NCI-H2107 (cell line): ENCODE results near the gene DHX35.

Experiments used
- DNase-seq: peaks from one replicate; lab custom pipeline; 2025; lab: John Stamatoyannopoulos, UW

Gene DHX35

DNA sequence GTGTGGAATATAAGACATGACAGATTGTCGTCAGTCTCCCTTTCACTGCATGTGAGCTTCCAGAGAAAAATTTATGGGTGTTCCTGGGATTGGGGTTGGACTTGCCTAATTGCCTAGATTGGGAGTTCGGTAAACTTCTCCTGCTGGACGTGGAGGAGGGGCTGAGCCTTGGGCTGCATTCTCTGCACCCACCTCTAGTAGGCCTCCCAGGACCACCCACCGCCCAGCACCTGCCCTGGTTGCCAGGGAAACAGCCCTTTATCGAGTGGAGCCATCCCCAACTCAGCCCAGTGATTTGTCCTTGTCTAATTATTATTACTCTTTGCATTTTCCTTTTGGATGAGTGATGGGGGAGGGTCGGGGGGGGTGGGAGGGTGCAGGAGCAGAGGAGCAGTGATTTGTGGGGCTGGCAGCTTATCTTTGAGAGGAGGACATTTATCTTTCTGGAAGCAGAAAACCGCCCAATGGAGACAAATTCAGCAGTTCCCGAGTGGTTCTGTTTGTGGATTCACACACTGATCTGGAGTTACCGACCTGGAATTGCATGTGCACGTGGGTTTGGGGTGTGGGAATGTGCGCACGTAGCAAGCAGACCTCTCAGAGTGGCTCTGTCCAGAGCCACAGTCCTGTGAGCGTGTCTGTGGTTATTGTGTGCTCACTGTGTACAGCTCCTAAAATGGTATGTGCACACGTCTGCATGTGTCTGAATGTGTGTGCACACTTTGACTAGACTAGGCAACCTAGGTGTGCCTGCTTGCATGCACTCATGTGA is 104.5 kb downstream of the DHX35 start:
- DNase-seq, result no peak

DNA sequence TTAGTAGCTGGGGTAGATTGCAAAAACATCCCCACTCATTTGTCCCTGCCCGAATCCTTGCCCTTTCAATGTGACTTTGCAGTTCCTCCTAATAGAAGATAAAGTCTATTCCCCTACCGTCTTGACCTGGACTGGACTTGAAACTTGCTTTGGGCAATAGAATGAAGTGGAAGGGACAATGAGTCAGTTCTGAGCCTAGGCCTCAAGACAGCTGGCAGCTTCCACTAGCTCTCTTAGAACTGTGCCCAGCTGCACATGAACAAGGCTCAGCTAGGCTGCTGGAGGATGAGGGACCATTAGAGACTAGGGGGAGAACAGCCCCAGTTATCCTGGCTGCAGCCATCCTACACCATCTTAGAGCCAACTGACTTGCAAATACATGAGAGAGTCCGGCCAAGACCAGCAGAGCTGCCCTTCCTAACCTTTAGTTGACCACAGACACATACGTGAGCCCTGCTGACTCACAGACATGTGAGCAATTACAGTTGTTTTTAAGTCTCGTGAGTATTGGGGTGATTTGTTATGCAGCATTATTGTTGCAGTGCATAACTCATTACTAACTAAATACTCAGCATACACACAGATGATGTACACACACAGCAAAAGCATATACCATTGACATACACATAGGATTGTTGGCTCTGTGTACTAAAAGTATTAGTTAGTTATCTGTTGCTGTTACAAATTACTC is 105.5 kb downstream of the DHX35 start:
- no peak for DNase-seq

DNA sequence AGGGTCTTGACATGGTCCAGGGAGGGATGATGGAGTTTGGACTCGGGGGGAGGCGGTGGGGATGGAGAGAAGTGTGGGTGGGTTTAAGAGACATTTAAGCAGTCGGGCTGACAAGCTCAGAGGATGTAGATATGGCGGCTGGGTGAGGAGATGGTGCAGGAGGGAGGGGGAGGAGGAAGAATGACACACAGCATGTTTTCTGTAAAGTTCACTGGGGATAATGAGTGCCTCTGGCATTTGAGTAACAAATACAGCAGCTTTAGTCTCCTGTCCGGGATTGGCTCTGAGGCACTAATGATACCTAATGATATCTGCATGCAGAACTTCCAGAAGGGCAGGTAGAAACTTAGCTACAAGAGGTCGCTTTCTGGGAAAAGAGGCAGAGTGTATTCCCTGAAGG is 107.8 kb downstream of the DHX35 start:
- DNase-seq, result no peak

DNA sequence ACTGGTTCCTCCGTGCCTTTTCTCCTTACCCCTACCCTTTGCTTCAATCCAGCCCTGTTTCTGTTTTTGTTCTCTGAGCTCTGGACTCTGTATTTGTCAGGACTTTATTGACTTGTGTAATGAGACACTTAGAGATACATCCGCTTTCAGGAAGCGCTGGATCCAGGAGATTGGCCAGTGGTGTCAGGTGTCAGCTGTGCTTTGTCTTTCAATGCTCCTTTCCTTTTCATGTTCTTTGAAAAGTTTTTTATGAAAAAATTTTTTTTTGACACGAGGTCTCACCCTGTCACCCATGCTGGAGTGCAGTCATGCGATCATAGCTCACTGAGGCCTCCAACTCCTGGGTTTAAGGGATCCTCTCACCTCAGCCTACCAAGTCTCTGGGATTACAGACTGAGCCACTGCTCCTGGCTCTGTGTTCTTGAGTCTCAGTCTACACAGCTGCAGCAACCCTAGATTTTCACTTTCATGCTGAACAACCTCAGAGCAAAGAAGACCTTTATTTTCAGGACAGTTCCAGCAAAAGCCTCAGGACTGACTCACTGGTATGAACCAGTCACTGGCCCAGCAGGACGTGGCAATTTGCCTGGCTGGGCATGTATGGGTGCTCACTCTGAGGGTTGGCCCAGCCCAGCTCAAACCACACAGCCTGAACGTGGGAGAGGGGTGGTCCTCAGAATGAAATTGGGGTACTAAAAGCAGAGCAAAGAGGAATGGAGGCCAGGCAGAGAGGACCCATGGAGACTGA is 108.5 kb downstream of the DHX35 start:
- DNase-seq, result no peak

DNA sequence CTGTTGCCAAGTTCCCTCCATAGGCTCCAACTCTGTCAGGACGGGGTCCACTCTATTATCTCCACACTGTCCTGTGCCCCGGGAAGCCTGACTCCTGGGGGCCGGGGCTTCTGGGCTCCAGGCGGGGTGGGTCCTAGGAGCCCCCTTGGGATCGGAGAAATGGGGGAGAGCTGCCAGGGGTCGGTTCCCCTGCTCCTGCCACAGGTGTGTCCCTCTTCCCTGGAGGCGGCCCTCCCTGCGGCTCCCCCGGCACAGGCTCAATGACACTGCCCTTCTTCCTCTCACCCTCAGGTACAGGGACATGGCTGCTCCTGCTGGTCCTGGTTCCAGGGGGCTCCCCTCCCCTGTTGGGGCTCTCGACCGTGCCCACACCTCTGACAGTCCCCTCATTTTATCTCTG is 110.0 kb downstream of the DHX35 start:
- DNase-seq, result no peak

DNA sequence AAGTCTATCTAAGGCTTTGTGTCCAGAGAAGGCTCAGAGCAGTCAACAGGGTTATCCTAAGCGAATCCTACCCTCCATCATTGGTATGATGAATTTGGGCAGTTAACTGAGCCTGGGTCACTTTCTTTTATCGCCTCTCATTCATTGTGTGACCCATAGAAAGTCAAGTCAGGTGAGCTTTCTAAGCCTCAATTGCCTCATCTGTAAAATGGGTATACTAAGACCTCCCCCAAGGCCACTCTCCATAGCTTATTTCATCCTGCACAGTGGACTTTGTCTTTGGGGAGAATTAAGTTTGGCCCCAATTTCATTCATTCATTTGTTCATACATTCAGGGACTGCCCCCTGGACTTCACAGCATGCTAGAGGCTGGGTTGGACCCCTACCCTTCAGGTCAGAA is 110.5 kb downstream of the DHX35 start:
- no peak for DNase-seq

DNA sequence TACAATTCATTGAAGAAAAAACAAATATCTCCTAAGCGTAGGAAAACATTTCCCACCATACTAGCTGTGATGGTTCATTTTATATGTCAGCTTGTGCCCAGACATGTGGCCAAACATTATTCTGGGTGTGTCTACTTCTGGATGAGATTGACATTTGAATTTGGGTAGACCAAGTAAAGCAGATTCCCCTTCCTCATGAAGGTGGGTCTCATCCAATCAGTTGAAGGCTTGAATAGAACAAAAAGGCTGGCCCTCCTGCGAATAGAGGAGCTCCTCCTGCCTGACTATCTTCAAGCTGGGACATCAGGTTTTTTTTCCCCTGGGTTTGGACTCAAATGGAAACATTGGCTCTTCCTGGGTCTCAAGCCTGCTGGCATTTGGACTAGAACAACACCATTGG is 113.6 kb downstream of the DHX35 start:
- DNase-seq, result no peak

DNA sequence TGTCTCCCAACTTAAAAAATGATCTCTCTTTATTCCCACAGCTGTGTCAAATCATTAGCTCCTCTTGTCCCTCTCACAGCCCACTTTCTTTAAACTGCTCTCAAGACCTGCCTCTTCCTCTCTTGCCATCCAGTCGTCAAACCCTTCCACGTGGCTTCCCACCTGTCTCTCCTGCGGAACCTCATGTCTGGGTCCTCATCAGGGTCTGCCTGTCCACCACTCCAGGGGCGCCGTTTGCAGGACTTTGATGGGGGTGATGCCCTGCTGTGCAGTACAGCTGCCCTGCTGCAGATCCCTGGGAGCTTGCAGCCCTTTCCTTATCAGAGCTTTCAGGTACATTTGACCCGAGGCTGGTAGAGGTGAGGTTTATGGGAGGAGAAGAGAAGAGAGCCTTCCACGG is 114.8 kb downstream of the DHX35 start:
- no peak for DNase-seq

DNA sequence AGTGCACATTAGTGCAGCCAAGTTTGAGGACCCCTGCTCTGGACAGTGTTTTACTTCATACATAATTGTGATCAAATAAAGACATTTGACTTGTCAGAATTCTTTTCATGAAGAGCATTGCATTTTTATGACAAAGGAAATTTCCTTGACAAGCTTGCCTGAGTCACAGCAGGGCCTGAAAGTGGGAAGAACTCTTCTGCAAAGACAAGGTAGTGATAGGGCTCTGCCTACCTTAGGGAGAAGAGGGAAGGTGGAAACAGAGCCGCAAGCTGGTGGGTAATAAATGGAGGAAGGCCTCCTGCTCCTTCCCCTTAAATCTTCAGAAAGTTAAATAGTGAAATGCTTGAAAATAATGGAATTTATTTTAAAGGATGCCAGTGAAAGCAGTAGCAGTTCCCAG is 118.2 kb downstream of the DHX35 start:
- DNase-seq, result no peak

DNA sequence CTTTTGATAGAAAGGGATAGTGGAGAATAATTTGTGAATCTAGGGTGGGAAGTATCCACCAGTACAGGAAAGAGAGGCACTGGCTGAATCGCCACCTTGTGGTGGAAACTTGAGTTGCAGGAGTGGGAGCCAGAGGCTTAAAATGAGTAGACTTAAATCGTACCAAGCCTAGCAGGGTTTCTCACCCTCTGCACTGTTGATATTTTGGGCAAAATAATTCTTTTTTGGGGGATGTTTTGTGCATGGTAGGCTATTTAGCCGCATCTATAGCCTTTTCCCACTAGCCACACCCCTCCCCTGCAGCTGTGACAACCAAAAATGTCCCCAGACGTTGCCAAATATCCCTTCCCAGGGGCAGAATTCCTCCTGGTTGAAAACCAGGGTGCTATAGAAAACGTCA is 119.1 kb downstream of the DHX35 start:
- peak; percentile 14 for DNase-seq

DNA sequence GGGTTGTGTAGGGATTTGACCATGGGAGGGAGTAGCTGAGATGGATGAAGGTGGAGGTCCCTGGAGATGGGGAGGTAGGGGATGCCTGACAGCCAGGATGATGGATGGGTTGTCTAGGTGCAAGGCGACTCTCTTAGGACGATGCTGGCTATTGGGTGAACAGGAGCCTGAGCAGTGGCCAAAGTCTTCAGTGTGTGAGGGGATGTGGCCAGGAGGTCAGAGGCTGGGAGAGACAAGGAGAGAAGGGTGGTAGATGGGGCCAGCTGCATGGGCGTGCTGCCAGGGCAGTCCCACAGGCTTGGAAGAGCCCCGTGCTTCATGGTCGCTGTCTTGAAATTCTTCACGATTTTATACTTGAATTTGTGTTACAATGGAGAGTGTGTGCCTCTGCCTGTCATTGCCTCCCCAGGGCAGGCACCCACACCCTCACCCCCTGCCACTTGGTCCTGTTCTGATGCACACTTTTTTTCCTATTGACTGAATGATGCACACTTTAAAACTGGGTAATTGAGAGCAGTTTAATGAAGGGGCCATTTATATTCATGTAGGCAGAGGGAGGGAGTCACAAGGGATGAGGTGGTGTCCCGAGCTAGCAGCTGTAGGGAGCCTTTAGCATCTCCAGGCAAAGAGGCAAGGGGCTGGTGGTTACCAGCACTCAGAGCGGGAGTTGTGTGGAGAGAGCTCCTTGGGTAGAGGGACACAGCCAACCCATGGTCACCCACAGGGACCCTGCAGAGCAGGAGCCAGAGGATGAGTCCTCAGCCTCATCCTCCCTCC is 120.7 kb downstream of the DHX35 start:
- DNase-seq, result no peak

DNA sequence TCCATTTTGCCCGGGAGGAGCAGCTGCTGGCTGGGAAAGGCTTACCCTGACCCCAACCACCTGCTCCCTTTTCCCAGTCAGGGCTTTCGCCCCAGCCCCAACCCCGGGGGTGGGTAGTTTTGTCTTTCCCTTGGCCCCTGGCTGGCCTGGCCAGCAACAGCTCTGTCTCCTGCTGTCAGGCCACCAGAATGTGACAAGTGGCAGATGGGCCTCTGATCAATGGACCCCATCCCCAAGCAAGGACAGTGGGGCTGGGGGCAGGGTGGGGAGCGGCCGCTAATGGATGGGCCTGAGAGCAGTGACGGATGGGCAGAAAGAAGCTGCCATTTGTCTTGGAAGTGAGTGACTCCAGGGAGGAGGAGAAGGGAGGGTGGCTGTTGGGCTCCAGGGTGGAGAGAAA is 121.6 kb downstream of the DHX35 start:
- DNase-seq, result no peak

DNA sequence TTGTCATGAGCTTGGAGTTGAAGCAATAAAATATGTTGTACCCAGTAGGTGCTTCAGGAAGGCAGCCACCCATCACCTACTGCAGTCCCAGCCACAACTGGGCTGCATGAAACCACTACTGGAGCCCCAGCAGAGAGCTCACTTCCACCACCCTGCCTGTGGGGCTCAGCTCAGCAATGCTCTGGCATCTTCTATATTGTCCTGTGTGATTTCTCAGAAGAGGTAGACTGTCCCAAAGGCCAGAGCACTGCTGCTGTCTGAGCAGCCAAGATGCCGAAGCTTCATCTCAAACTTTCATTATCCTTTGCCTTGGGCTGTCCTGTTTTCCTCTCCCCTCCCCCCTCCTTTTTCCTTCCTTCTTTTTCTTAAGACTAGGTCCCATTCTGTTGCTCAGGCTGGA is 126.9 kb downstream of the DHX35 start:
- no peak for DNase-seq
